GM21786 (cell line): ENCODE results near the gene SSX4.
"Not testable (repeated sequence)": the region's sequence is repeated elsewhere in the genome, so short reads cannot be mapped to it uniquely, and the experiment has no call there.

Experiments used
- ATAC-seq: cut with Tn5 transposase; IDR thresholded peaks from one replicate; pipeline ENCODE4 v1.9.1; 2021; ENCODE audit not compliant: unreplicated experiment

Gene SSX4, protein sequence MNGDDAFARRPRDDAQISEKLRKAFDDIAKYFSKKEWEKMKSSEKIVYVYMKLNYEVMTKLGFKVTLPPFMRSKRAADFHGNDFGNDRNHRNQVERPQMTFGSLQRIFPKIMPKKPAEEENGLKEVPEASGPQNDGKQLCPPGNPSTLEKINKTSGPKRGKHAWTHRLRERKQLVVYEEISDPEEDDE

GRCh38 chrX:48383239-48383638, at the start of gene SSX4:
TSS of gene SSX4 (plus strand) at chrX:48383539. CDS start at chrX:48384054, 515 bp downstream.
- not testable (repeated sequence) for ATAC-seq

DNA sequence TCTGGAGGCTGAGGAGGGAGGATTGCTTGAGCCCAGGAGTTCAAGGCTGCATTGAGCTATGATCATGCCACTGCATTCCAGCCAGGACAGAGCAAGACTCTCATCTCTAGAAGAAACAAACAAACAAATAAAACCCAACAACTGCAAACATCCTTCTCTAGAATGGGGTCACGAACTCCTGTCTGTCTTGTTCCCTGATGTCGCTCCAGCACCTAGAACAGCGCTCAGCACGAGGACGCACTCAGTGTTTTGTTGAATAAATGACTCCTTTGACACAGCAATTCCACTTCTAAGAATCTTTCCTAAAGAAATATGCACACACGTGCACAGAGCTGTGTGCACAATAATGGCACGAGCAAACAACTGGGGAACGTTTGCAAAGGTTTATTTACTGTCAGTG, 37.3 kb upstream of the SSX4 start:
- ATAC-seq: not testable (repeated sequence)

DNA sequence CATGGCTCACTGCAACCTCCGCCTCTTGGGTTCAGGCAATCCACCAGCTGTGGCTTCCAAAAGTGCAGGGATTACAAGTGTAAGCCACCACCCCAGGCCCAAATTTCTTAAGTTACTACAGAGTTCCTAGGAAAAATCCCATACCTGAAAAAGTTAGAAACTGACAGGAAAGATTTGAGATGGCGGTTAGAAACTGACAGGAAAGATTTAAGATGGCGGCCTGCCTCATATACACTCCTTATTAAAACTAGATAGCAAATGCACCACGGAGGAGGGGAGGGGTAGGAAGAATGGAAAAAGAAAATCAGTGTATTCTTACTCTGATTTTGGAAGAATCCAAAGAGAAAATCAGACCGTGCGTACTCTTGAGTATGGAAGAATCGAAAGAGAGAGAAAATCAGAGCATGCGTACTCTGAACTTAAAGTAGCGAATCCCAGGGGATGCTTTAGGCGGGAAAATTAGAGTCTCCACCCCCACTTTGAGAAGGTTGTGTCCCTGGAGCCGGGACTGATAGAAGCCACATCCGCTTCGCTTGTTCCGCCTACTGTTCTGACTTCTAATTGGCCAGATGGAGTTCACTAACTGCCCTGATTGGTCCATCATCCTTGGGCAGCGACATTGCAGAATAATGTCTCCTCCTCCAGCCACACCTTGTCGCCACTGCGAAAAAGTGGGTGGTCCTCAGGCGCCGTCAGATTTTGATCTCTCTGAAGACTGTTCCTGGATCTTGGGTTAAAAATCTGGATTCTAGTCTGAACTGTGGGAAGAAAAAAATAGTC, 26.8 kb upstream of the SSX4 start, which contains the start of gene SSX3:
Gene SSX3 (minus strand): TSS at position 389 of the 780 bp plus-strand sequence. CDS start 1,454 bp downstream, outside the sequence.
- not testable (repeated sequence) for ATAC-seq

DNA sequence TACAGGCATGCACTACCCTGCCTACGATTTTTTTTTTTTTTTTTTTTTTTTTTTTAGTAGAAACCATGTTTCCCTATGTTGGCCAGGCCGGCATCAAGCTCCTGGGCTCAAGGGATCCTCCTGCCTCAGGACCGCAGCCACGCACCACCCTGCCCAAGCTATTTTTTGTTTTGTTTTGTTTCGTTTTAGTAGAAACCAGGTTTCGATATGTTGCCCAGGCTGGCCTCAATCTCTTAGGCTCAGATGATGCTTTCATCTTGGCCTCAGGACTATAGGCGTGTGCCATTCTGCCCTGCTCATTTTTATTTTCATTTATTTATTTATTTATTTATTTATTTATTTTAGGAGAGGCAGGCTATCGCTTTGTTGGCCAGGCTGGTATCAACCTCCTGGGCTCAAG, 25.7 kb upstream of the SSX4 start:
- ATAC-seq: no peak

DNA sequence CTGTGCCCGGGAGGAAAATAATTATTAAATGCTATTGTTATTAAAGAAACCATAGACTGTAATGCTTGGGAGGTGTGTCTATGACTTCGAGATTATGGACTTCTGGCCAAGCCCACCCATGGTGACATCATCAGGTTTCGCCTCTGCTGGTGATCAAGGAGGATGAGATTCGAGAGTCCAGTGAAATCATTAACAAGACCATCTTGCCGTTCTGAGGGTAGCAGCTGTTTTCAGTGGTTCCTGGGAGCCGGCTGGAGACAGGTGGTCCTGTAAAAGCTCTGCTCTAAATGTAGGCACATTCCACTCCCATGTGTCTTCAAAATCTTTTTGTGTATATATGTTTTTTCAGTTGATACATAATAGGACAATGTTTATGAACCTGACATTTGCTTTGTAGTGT, 24.1 kb upstream of the SSX4 start:
- ATAC-seq: not testable (repeated sequence)

- ATAC-seq: not testable (repeated sequence)
These were observed 15.5 kb upstream of the SSX4 start for GRCh38 chrX:48367717-48368408.

DNA sequence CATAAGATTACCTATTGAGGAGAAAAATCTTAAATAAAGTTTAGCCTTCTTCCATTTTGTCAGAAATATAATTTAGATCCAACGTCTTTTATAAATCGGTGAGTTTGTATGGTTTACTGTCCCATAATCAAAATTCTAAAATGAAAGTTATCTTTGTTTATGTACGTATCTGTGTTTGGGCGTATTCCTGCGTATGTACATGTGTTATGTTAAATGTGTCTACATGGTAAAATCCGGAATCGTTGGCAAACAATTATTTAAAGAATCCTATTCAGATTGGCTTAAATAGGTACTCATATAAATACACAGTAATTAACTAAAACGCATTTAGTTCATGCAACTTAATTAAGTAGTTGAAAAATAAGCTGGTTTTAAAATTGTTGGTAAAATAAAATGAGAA, 12.9 kb upstream of the SSX4 start:
- ATAC-seq: not testable (repeated sequence)

DNA sequence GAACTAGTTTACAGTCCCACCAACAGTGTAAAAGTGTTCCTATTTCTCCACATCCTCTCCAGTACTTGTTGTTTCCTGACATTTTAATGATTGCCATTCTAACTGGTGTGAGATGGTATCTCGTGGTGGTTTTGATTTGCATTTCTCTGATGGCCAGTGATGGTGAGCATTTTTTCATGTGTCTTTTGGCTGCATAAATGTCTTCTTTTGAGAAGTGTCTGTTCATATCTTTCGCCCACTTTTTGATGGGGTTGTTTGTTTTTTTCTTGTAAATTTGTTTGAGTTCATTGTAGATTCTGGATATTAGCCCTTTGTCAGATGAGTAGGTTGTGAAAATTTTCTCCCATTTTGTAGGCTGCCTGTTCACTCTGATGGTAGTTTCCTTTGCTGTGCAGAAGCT, 13.6 kb downstream of the SSX4 start:
- not testable (repeated sequence) for ATAC-seq

GRCh38 chrX:48397825-48398224, 14.5 kb downstream of the SSX4 start:
- not testable (repeated sequence) for ATAC-seq

GRCh38 chrX:48411860-48412259, 28.5 kb downstream of the SSX4 start, which contains the start of gene SSX4B:
TSS of gene SSX4B (minus strand) at chrX:48411960. CDS start at chrX:48411372, 588 bp downstream.
- not testable (repeated sequence) for ATAC-seq

DNA sequence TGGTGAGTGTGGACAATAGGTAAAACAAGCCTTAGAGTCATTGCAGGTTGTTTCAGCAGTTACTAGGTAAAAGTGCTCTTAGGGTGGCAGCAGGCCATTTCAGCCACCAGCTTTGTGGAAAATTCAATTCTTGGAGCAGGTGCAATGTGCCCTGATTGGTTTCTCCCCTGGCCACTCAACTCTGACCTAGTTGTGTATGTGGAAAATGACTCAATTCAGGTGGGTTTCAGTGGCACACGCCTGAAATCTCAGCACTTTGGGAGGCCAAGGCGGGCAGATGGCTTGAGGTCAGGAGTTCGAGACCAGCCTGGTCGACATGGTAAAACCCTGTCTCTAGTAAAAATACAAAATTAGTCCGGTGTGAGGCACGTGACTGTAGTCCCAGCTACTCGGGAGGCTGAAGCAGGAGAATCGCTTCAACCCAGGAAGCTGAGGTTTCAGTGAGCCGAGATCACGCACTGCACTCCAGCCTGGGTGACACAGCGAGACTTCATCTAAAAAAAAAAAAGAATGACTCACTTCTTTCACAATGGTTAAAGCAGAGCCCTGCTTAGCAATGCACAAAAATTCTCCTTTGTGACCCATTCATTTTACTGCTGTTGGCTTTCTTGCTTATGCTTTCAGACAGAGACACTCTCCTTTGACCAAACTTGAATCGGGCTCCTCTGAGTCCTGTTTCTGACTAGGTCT, 43.8 kb downstream of the SSX4 start:
- ATAC-seq: not testable (repeated sequence)

GRCh38 chrX:48429606-48430005, 46.3 kb downstream of the SSX4 start:
- ATAC-seq: not testable (repeated sequence)

DNA sequence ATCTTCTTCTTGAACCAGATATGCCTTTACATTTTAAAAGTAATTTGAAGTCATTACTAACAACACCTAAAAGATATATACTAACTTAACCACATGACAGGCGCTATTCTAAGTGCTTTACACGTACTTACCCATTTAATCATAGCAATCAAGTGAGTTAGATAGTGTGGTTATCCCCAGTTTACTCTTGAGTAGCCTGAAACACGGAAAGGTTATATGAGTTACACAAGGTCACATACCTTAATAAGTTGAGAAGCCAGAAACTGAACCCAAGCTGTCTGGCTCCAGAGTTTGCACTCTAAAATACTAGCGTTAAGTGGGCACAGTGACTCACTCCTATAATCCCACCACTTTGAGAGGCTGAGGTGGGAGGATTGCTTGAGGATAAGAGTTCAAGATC, 46.8 kb downstream of the SSX4 start:
- ATAC-seq: not testable (repeated sequence)

GRCh38 chrX:48433713-48434112, 50.4 kb downstream of the SSX4 start:
- not testable (repeated sequence) for ATAC-seq
